Measurements from ENCODE around the gene WIPF3.

- TF ChIP-seq POLR2A (IDR thresholded peaks at IDR 0.05; ENCODE audit: low read depth, low read length) (no peak), TAF1 (IDR thresholded peaks at IDR 0.05; ENCODE audit: borderline replicate concordance, low read depth, low read length) (no peak), POLR2AphosphoS5 (IDR thresholded peaks at IDR 0.05; ENCODE audit: low read depth, low read length) (no peak)
Measured at GRCh38 chr7:29957521-29958310, 151.4 kb downstream of the WIPF3 start.
